GM13977 (cell line): Measurements from ENCODE around the gene FRMD4A.

ENCODE experiments used
- DNase-seq: peaks from one replicate; pipeline ENCODE4 v3.0.0; 2012; ENCODE audit warnings: low spot score
- CTCF ChIP-seq: IDR thresholded peaks from 2 replicates; pipeline ENCODE4 v1.5.1; 2012; ENCODE audit warnings: mild to moderate bottlenecking, control low read depth; ENCODE audit not compliant: insufficient read depth; ENCODE audit errors: extremely low read depth, missing control alignments
- in situ Hi-C: fragments of 300-500 bp; cut with MboI; formaldehyde crosslinking; loops from one replicate; pipeline ENCODE4 v1.12.0; 2022; ENCODE audit warnings: low sequenced_read_pairs, low pct_unique_long_range_greater_than_20kb, mixed read lengths, inconsistent platforms; ENCODE audit not compliant: unreplicated experiment

Gene FRMD4A

GRCh38 chr10:13916384-13916947 lies 414.3 kb downstream of the FRMD4A start:
- peak; percentile 23 for DNase-seq
- in situ Hi-C loops: no loop called here
- TF ChIP-seq CTCF: no peak

- TF ChIP-seq CTCF: no peak
- in situ Hi-C loops: no loop called here
- no peak for DNase-seq
Measured at GRCh38 chr10:13915710-13916109, 415.0 kb downstream of the FRMD4A start.

GRCh38 chr10:13913897-13914296 lies 416.8 kb downstream of the FRMD4A start:
- DNase-seq: no peak
- in situ Hi-C loops: no loop called here
- no peak for TF ChIP-seq CTCF

GRCh38 chr10:13911821-13912520 lies 418.8 kb downstream of the FRMD4A start:
- in situ Hi-C loops: no loop called here
- no peak for TF ChIP-seq CTCF
- no peak for DNase-seq

GRCh38 chr10:13909516-13910258 lies 421.0 kb downstream of the FRMD4A start:
- TF ChIP-seq CTCF: no peak
- in situ Hi-C loops: no loop called here
- no peak for DNase-seq

- no peak for DNase-seq
- no peak for TF ChIP-seq CTCF
- in situ Hi-C loops: no loop called here
Measured at GRCh38 chr10:13908475-13908874, 422.2 kb downstream of the FRMD4A start.
